ENCODE measurements around the gene ASPSCR1. TPM values are rescaled to one million over a fixed set of nuclear protein-coding genes. Genes with fewer than 3 reads are reported as not detected.

The ASPSCR1 gene
- total RNA-seq, 6 donors from 2014 or later, result 26.0 to 96.4 (median 56.1) TPM

Other genes with a start within 250 kb of the ASPSCR1 start
- gene GCGR, start 173.5 kb upstream of the ASPSCR1 start, total RNA-seq, result 10 to 100 TPM in 1 of 6 donors, not detected in 5; 11.1 TPM
- 100 to 1,000 TPM in 1 of 6 donors, 10 to 100 TPM in 5; 30.1 to 106 (median 70.1) TPM for gene MCRIP1, start 144.3 kb upstream of the ASPSCR1 start, total RNA-seq
- gene PPP1R27, start 142.6 kb upstream of the ASPSCR1 start, total RNA-seq, result not detected
- gene P4HB, start 117.1 kb upstream of the ASPSCR1 start, total RNA-seq, result 100 to 1,000 TPM; 374 to 627 (median 531) TPM
- 100 to 1,000 TPM; 171 to 522 (median 302) TPM for gene ARHGDIA, start 106.3 kb upstream of the ASPSCR1 start, total RNA-seq
- 10 to 100 TPM; 43.0 to 71.0 (median 60.1) TPM for gene ALYREF, start 86.0 kb upstream of the ASPSCR1 start, total RNA-seq
- 100 to 1,000 TPM in 3 of 6 donors, 10 to 100 TPM in 3; 24.1 to 138 (median 99.2) TPM for gene ANAPC11, start 85.9 kb upstream of the ASPSCR1 start, total RNA-seq
- 1 to 10 TPM in 1 of 6 donors, under 1 TPM in 2, not detected in 3; 0.37 to 1.8 (median 0.94) TPM for gene NPB, start 75.4 kb upstream of the ASPSCR1 start, total RNA-seq
- 10 to 100 TPM; 29.1 to 63.1 (median 52.2) TPM for gene PCYT2, start 66.2 kb upstream of the ASPSCR1 start, total RNA-seq
- 10 to 100 TPM; 35.7 to 87.0 (median 39.7) TPM for gene SIRT7, start 59.5 kb upstream of the ASPSCR1 start, total RNA-seq
- gene MAFG, start 49.9 kb upstream of the ASPSCR1 start, total RNA-seq, result 10 to 100 TPM; 23.0 to 46.4 (median 28.8) TPM
- 10 to 100 TPM in 4 of 6 donors, 1 to 10 TPM in 2; 8.4 to 42.4 (median 14.6) TPM for gene PYCR1, start 40.3 kb upstream of the ASPSCR1 start, total RNA-seq
- not detected for gene MYADML2, start 30.4 kb upstream of the ASPSCR1 start, total RNA-seq
- gene NOTUM, start 16.4 kb upstream of the ASPSCR1 start, total RNA-seq, result 1 to 10 TPM in 5 of 6 donors, under 1 TPM in 1; 0.89 to 5.0 (median 2.3) TPM
- gene CENPX, start 45.2 kb downstream of the ASPSCR1 start, total RNA-seq, result 10 to 100 TPM; 24.1 to 60.5 (median 47.8) TPM
- 10 to 100 TPM; 14.0 to 57.6 (median 20.4) TPM for gene LRRC45, start 45.7 kb downstream of the ASPSCR1 start, total RNA-seq
- 10 to 100 TPM in 2 of 6 donors, 1 to 10 TPM in 4; 3.0 to 12.6 (median 7.1) TPM for gene RAC3, start 54.0 kb downstream of the ASPSCR1 start, total RNA-seq
- gene DCXR, start 60.1 kb downstream of the ASPSCR1 start, total RNA-seq, result 100 to 1,000 TPM; 122 to 358 (median 211) TPM
- gene RFNG, start 74.2 kb downstream of the ASPSCR1 start, total RNA-seq, result 100 to 1,000 TPM in 1 of 6 donors, 10 to 100 TPM in 5; 25.0 to 101 (median 37.5) TPM
- gene GPS1, start 74.3 kb downstream of the ASPSCR1 start, total RNA-seq, result 100 to 1,000 TPM in 4 of 6 donors, 10 to 100 TPM in 2; 55.2 to 147 (median 108) TPM
- 100 to 1,000 TPM in 3 of 6 donors, 10 to 100 TPM in 3; 53.5 to 183 (median 106) TPM for gene DUS1L, start 88.2 kb downstream of the ASPSCR1 start, total RNA-seq
- gene FASN, start 120.6 kb downstream of the ASPSCR1 start, total RNA-seq, result 100 to 1,000 TPM; 191 to 805 (median 577) TPM
- gene CCDC57, start 235.2 kb downstream of the ASPSCR1 start, total RNA-seq, result 100 to 1,000 TPM in 2 of 6 donors, 10 to 100 TPM in 4; 52.9 to 204 (median 71.8) TPM

Data from upper lobe of left lung (tissue), 6 donors.